Measurements from ENCODE around the gene PSMB7. TPM values are rescaled to one million over a fixed set of nuclear protein-coding genes. Genes with fewer than 3 reads are reported as not detected.
"Not testable (repeated sequence)": the region's sequence is repeated elsewhere in the genome, so short reads cannot be mapped to it uniquely, and the experiment has no call there.

The PSMB7 gene
- total and polyA plus RNA-seq, 4 donors, result 86.1 to 194 (median 149) TPM

DNA sequence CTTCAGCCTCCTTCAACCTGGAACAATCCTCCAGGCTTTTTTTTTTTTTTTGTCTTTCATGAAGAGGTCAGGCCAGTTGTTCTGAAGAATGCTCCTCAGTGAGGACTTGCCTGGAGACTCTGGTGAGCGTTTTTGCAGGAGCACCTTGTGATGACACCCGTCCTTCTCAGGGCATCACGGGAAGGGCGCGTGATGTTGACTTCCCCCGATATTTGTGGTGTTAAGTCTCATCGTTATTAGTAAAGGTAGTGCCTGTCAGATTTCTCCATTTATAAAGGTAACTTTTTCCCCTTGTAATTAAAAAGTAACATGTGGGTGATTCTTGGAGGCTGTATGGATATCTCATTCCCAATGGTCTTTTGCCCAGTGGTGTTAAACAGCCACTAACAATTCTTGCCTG, 11.1 kb upstream of the PSMB7 start:
- Histone ChIP-seq H3K9me3 (ENCODE audit: control insufficient read depth in 4 of 4, insufficient read depth in 3 of 4, low read length in 3 of 4) (no peaks in the 10 kb centered on the region), H3K36me3 (ENCODE audit: control insufficient read depth in 4 of 4, insufficient read depth in 4 of 4, low read length in 4 of 4) (no peaks in the 10 kb centered on the region), H3K4me1 (ENCODE audit: control insufficient read depth in 5 of 5, insufficient read depth in 5 of 5, low read length in 5 of 5) (no peaks in the 10 kb centered on the region), H3K27ac (ENCODE audit: low read depth in 1 of 2, low read length in 1 of 2) (no peak overlapping the region), H3K9ac (ENCODE audit: insufficient read depth in 1 of 2, low read length in 2 of 2) (no peak overlapping the region), H3K27me3 (ENCODE audit: control insufficient read depth in 3 of 3, insufficient read depth in 3 of 3, low read length in 2 of 3) (peaks cover 0 to 8% (median 3%) of the 10 kb centered on the region in 3 donors), H3K4me3 (no peak overlapping the region)
- TF ChIP-seq CTCF (IDR thresholded peaks at IDR 0.05; ENCODE audit: control extremely low read depth, extremely low read depth), result no peak
- DNase-seq, result no peak
- 90 to 92% methylated on average over 7 of the region's 7 CpGs for WGBS, 2 donors
- ATAC-seq (ENCODE audit: insufficient read depth, low FRiP score), result no peak

- not testable (repeated sequence) for H3K27me3 ChIP-seq (ENCODE audit: control insufficient read depth in 3 of 3, insufficient read depth in 3 of 3, low read length in 2 of 3); H3K9ac ChIP-seq (ENCODE audit: insufficient read depth in 1 of 2, low read length in 2 of 2); H3K4me3 ChIP-seq; H3K4me1 ChIP-seq (ENCODE audit: control insufficient read depth in 5 of 5, insufficient read depth in 5 of 5, low read length in 5 of 5); ATAC-seq (ENCODE audit: insufficient read depth, low FRiP score); H3K9me3 ChIP-seq (ENCODE audit: control insufficient read depth in 4 of 4, insufficient read depth in 3 of 4, low read length in 3 of 4); DNase-seq; H3K36me3 ChIP-seq (ENCODE audit: control insufficient read depth in 4 of 4, insufficient read depth in 4 of 4, low read length in 4 of 4); H3K27ac ChIP-seq (ENCODE audit: low read depth in 1 of 2, low read length in 1 of 2)
- WGBS, 2 donors, result 76 to 94% methylated on average over 12 of the region's 12 CpGs
These were observed 10.5 kb upstream of the PSMB7 start for GRCh38 chr9:124425733-124426132.

DNA sequence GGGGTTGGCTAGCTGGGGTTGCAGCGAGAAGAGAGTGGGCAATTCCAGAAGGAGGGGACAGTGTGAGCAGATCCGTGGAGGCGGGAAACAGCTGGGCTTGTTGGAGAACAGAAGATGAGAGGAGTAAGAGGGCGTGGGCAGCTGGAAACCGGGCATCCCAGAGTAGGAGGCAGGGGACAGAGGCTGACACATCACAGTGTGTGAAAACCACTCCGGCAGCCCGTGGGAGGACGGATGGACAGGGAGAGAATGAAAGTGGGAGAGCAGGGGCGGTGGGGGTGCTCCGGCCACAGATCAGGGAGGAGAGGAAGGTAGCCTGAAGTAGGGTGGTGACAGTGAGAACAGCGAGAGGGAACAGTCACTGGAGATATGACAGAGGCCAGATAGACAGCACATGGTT, 8.3 kb upstream of the PSMB7 start:
- Histone ChIP-seq H3K27me3 (ENCODE audit: control insufficient read depth in 3 of 3, insufficient read depth in 3 of 3, low read length in 2 of 3) (peaks cover 0 to 8% (median 3%) of the 10 kb centered on the region in 3 donors), H3K4me1 (ENCODE audit: control insufficient read depth in 5 of 5, insufficient read depth in 5 of 5, low read length in 5 of 5) (no peaks in the 10 kb centered on the region), H3K9me3 (ENCODE audit: control insufficient read depth in 4 of 4, insufficient read depth in 3 of 4, low read length in 3 of 4) (no peaks in the 10 kb centered on the region), H3K27ac (ENCODE audit: low read depth in 1 of 2, low read length in 1 of 2) (no peak overlapping the region), H3K4me3 (no peak overlapping the region), H3K36me3 (ENCODE audit: control insufficient read depth in 4 of 4, insufficient read depth in 4 of 4, low read length in 4 of 4) (no peaks in the 10 kb centered on the region), H3K9ac (ENCODE audit: insufficient read depth in 1 of 2, low read length in 2 of 2) (no peak overlapping the region)
- WGBS, 2 donors, result 51 to 73% methylated on average over 11 of the region's 11 CpGs
- no peak for TF ChIP-seq CTCF (IDR thresholded peaks at IDR 0.05; ENCODE audit: control extremely low read depth, extremely low read depth)
- no peak for ATAC-seq (ENCODE audit: insufficient read depth, low FRiP score)
- DNase-seq, result peak in 1 of 3 donors; percentile 37

- Histone ChIP-seq H3K27me3 (ENCODE audit: control insufficient read depth in 3 of 3, insufficient read depth in 3 of 3, low read length in 2 of 3) (peaks cover 0 to 8% (median 3%) of the 10 kb centered on the region in 3 donors), H3K4me1 (ENCODE audit: control insufficient read depth in 5 of 5, insufficient read depth in 5 of 5, low read length in 5 of 5) (no peaks in the 10 kb centered on the region), H3K36me3 (ENCODE audit: control insufficient read depth in 4 of 4, insufficient read depth in 4 of 4, low read length in 4 of 4) (no peaks in the 10 kb centered on the region), H3K9ac (ENCODE audit: insufficient read depth in 1 of 2, low read length in 2 of 2) (no peak overlapping the region), H3K9me3 (ENCODE audit: control insufficient read depth in 4 of 4, insufficient read depth in 3 of 4, low read length in 3 of 4) (no peaks in the 10 kb centered on the region), H3K4me3 (no peak overlapping the region), H3K27ac (ENCODE audit: low read depth in 1 of 2, low read length in 1 of 2) (no peak overlapping the region)
- DNase-seq (no peak), ATAC-seq (ENCODE audit: insufficient read depth, low FRiP score) (no peak)
- no peak for TF ChIP-seq CTCF (IDR thresholded peaks at IDR 0.05; ENCODE audit: control extremely low read depth, extremely low read depth)
- 82 to 86% methylated on average over 5 of the region's 5 CpGs for WGBS, 2 donors
These were observed 7.9 kb upstream of the PSMB7 start for GRCh38 chr9:124423155-124423554.

All from lung (tissue), 12 donors.